ENCODE measurements around the gene SLC22A7.
"Not testable (repeated sequence)": the region's sequence is repeated elsewhere in the genome, so short reads cannot be mapped to it uniquely, and the experiment has no call there.

Gene SLC22A7

GRCh38 chr6:43294536-43294935 is 3.5 kb upstream of the SLC22A7 start:
- FAIRE-seq = peak; percentile 81
- TF ChIP-seq TAF1 (IDR thresholded peaks at IDR 0.05; ENCODE audit: low read depth, low read length) (no peak), POU2F2 (IDR thresholded peaks at IDR 0.05; ENCODE audit: low read depth, low read length) (no peak)

GRCh38 chr6:43295456-43295855 is 2.6 kb upstream of the SLC22A7 start:
- DNase-seq (ENCODE audit: insufficient read length, low spot score) (no peak), FAIRE-seq (no peak)
- TF ChIP-seq PAX5 (IDR thresholded peaks at IDR 0.05; ENCODE audit: insufficient read depth, low read length, severe bottlenecking) = no peak

More at GRCh38 chr6:43294536-43294935, 3.5 kb upstream of the SLC22A7 start:
- DNase-seq (ENCODE audit: insufficient read length, low spot score) = no peak

- no peak for DNase-seq (ENCODE audit: insufficient read length, low spot score)
- no peak for FAIRE-seq
- no peak for TF ChIP-seq PAX5 (IDR thresholded peaks at IDR 0.05; ENCODE audit: insufficient read depth, low read length, severe bottlenecking)
Observed at GRCh38 chr6:43296780-43297497, 1.1 kb upstream of the SLC22A7 start.

GRCh38 chr6:43298565-43299337 is 691 bp downstream of the SLC22A7 start:
- FAIRE-seq (no peak), DNase-seq (ENCODE audit: insufficient read length, low spot score) (no peak)
- TF ChIP-seq PAX5 (IDR thresholded peaks at IDR 0.05; ENCODE audit: insufficient read depth, low read length, severe bottlenecking) (no peak), POLR2AphosphoS5 (IDR thresholded peaks at IDR 0.05; ENCODE audit: low read depth, low read length) (no peak), TAF1 (IDR thresholded peaks at IDR 0.05; ENCODE audit: low read depth, low read length) (no peak), SPI1 (IDR thresholded peaks at IDR 0.05; ENCODE audit: low read depth, low read length) (no peak), POLR2A (IDR thresholded peaks at IDR 0.05; ENCODE audit: low read depth, low read length) (no peak), POU2F2 (IDR thresholded peaks at IDR 0.05; ENCODE audit: low read depth, low read length) (no peak)

GRCh38 chr6:43299338-43300293 is 1.6 kb downstream of the SLC22A7 start:
- TF ChIP-seq POLR2A (IDR thresholded peaks at IDR 0.05; ENCODE audit: low read depth, low read length) (no peak), TAF1 (IDR thresholded peaks at IDR 0.05; ENCODE audit: low read depth, low read length) (no peak), PAX5 (IDR thresholded peaks at IDR 0.05; ENCODE audit: insufficient read depth, low read length, severe bottlenecking) (no peak), POLR2AphosphoS5 (IDR thresholded peaks at IDR 0.05; ENCODE audit: low read depth, low read length) (no peak), POU2F2 (IDR thresholded peaks at IDR 0.05; ENCODE audit: low read depth, low read length) (no peak), SPI1 (IDR thresholded peaks at IDR 0.05; ENCODE audit: low read depth, low read length) (peak; percentile 26; the same call in 1 of the 2 replicates)
- DNase-seq (ENCODE audit: insufficient read length, low spot score) = no peak
- no peak for FAIRE-seq

GRCh38 chr6:43301081-43301870 is 3.2 kb downstream of the SLC22A7 start:
- TF ChIP-seq SPI1 (IDR thresholded peaks at IDR 0.05; ENCODE audit: low read depth, low read length) (no peak), POLR2AphosphoS5 (IDR thresholded peaks at IDR 0.05; ENCODE audit: low read depth, low read length) (no peak), POU2F2 (IDR thresholded peaks at IDR 0.05; ENCODE audit: low read depth, low read length) (no peak), POLR2A (IDR thresholded peaks at IDR 0.05; ENCODE audit: low read depth, low read length) (no peak), TAF1 (IDR thresholded peaks at IDR 0.05; ENCODE audit: low read depth, low read length) (no peak), PAX5 (IDR thresholded peaks at IDR 0.05; ENCODE audit: insufficient read depth, low read length, severe bottlenecking) (no peak)
- FAIRE-seq (no peak), DNase-seq (ENCODE audit: insufficient read length, low spot score) (no peak)

- no peak for TF ChIP-seq PAX5 (IDR thresholded peaks at IDR 0.05; ENCODE audit: insufficient read depth, low read length, severe bottlenecking)
- TF ChIP-seq POLR2A (IDR thresholded peaks at IDR 0.05; ENCODE audit: low read depth, low read length) = no peak
- TF ChIP-seq POLR2AphosphoS5 (IDR thresholded peaks at IDR 0.05; ENCODE audit: low read depth, low read length) = no peak
- no peak for TF ChIP-seq POU2F2 (IDR thresholded peaks at IDR 0.05; ENCODE audit: low read depth, low read length)
- TF ChIP-seq SPI1 (IDR thresholded peaks at IDR 0.05; ENCODE audit: low read depth, low read length) = no peak
- no peak for TF ChIP-seq TAF1 (IDR thresholded peaks at IDR 0.05; ENCODE audit: low read depth, low read length)
- FAIRE-seq = no peak
- no peak for DNase-seq (ENCODE audit: insufficient read length, low spot score)
Observed at GRCh38 chr6:43302126-43302525, 4.1 kb downstream of the SLC22A7 start.

GRCh38 chr6:43303006-43303405 is 4.9 kb downstream of the SLC22A7 start:
- not testable (repeated sequence) for FAIRE-seq

GRCh38 chr6:43303751-43304331 is 5.8 kb downstream of the SLC22A7 start:
- no peak for DNase-seq (ENCODE audit: insufficient read length, low spot score)
- TF ChIP-seq POLR2A (IDR thresholded peaks at IDR 0.05; ENCODE audit: low read depth, low read length) (no peak), TAF1 (IDR thresholded peaks at IDR 0.05; ENCODE audit: low read depth, low read length) (no peak), POU2F2 (IDR thresholded peaks at IDR 0.05; ENCODE audit: low read depth, low read length) (no peak), PAX5 (IDR thresholded peaks at IDR 0.05; ENCODE audit: insufficient read depth, low read length, severe bottlenecking) (no peak), POLR2AphosphoS5 (IDR thresholded peaks at IDR 0.05; ENCODE audit: low read depth, low read length) (no peak), SPI1 (IDR thresholded peaks at IDR 0.05; ENCODE audit: low read depth, low read length) (no peak)
- FAIRE-seq = no peak

More at GRCh38 chr6:43303006-43303405, 4.9 kb downstream of the SLC22A7 start:
- DNase-seq (ENCODE audit: insufficient read length, low spot score) = not testable (repeated sequence)
